ENCODE results near the gene PITPNM2.

Gene PITPNM2

GRCh38 chr12:123143736-123144461, 7.0 kb downstream of the PITPNM2 start:
- no peak for DNase-seq (ENCODE audit: low read depth)

- DNase-seq (ENCODE audit: low read depth), result no peak
Measured at GRCh38 chr12:123142921-123143735, 7.8 kb downstream of the PITPNM2 start.

GRCh38 chr12:123142518-123142840, 8.4 kb downstream of the PITPNM2 start:
- no peak for DNase-seq (ENCODE audit: low read depth)

GRCh38 chr12:123141615-123142517, 9.0 kb downstream of the PITPNM2 start:
- DNase-seq (ENCODE audit: low read depth), result no peak

- DNase-seq (ENCODE audit: low read depth), result no peak
Measured at GRCh38 chr12:123140676-123141614, 9.9 kb downstream of the PITPNM2 start.

GRCh38 chr12:123139926-123140675, 10.8 kb downstream of the PITPNM2 start:
- no peak for DNase-seq (ENCODE audit: low read depth)

- no peak for DNase-seq (ENCODE audit: low read depth)
Measured at GRCh38 chr12:123135688-123136087, 15.2 kb downstream of the PITPNM2 start.

- no peak for DNase-seq (ENCODE audit: low read depth)
Measured at GRCh38 chr12:123134826-123135225, 16.1 kb downstream of the PITPNM2 start.

GRCh38 chr12:123134271-123134671, 16.6 kb downstream of the PITPNM2 start:
- no peak for DNase-seq (ENCODE audit: low read depth)

- DNase-seq (ENCODE audit: low read depth), result no peak
Measured at GRCh38 chr12:123133701-123134100, 17.2 kb downstream of the PITPNM2 start.

GRCh38 chr12:123132951-123133619, 17.8 kb downstream of the PITPNM2 start:
- DNase-seq (ENCODE audit: low read depth), result no peak

- DNase-seq (ENCODE audit: low read depth), result no peak
Measured at GRCh38 chr12:123131879-123132402, 18.9 kb downstream of the PITPNM2 start.

- DNase-seq (ENCODE audit: low read depth), result no peak
Measured at GRCh38 chr12:123131291-123131832, 19.5 kb downstream of the PITPNM2 start.

- DNase-seq (ENCODE audit: low read depth), result no peak
Measured at GRCh38 chr12:123129621-123130020, 21.3 kb downstream of the PITPNM2 start.

GRCh38 chr12:123127182-123127495, 23.8 kb downstream of the PITPNM2 start:
- DNase-seq (ENCODE audit: low read depth), result no peak

GRCh38 chr12:123126294-123127181, 24.4 kb downstream of the PITPNM2 start:
- DNase-seq (ENCODE audit: low read depth), result no peak

- DNase-seq (ENCODE audit: low read depth), result no peak
Measured at GRCh38 chr12:123122626-123123025, 28.3 kb downstream of the PITPNM2 start.

GRCh38 chr12:123121670-123122069, 29.2 kb downstream of the PITPNM2 start:
- no peak for DNase-seq (ENCODE audit: low read depth)

Data from CMK (cell line).